Heart right ventricle (tissue), 16 donors: ENCODE measurements around the gene CIROP. TPM values are rescaled to one million over a fixed set of nuclear protein-coding genes. Genes with fewer than 3 reads are reported as not detected.

Experiments
- ATAC-seq, 8 donors: fragments of 200-7000 bp; cut with Tn5 transposase; one replicate each; pipeline ENCODE4 v1.9.1; 2020; ENCODE audit warnings: mild to moderate bottlenecking in 8 of 8, moderate library complexity in 8 of 8, moderate number of reproducible peaks in 1 of 8
- DNase-seq, 2 donors: peaks; one replicate each; pipeline ENCODE4 v3.0.0-alpha.2; 2020
- H3K27ac ChIP-seq, 10 donors: fragments of 200-600 bp; sonication (generic) in 2 of 10; one replicate each; pipeline versions ENCODE4 v1.5.0 to v1.8.0; 2020 to 2022; ENCODE audit warnings: mild to moderate bottlenecking in 3 of 10
- H3K27me3 ChIP-seq, 7 donors: fragments of 200-600 bp; one replicate each; pipeline ENCODE4 v1.8.0; 2021 to 2022; ENCODE audit warnings: mild to moderate bottlenecking in 2 of 7
- H3K36me3 ChIP-seq, 9 donors: fragments of 200-600 bp; sonication (generic) in 1 of 9; one replicate each; pipeline versions ENCODE4 v1.5.0 to v1.8.0; 2020 to 2022; ENCODE audit warnings: mild to moderate bottlenecking in 2 of 9
- H3K4me1 ChIP-seq, 9 donors: fragments of 200-600 bp; sonication (generic) in 1 of 9; one replicate each; pipeline versions ENCODE4 v1.5.0 to v1.8.0; 2020 to 2022; ENCODE audit warnings: mild to moderate bottlenecking in 4 of 9
- H3K4me3 ChIP-seq, 10 donors: fragments of 200-600 bp; sonication (generic) in 2 of 10; one replicate each; pipeline versions ENCODE4 v1.5.0 to v1.8.0; 2020 to 2022; ENCODE audit warnings: mild to moderate bottlenecking in 7 of 10, moderate library complexity in 2 of 10
- H3K9me3 ChIP-seq, 11 donors: fragments of 200-600 bp in 10 of 11; sonication (generic) in 2 of 11; one replicate each; pipeline versions ENCODE4 v1.5.0 to v1.8.0; 2013 to 2022; ENCODE audit warnings: mild to moderate bottlenecking in 2 of 11, control low read depth in 1 of 11, moderate library complexity in 1 of 11
- CTCF ChIP-seq, 9 donors: fragments of 200-600 bp; sonication (generic) in 2 of 9; IDR thresholded peaks; one replicate each; pipeline versions ENCODE4 v1.5.0 to v1.8.0; 2021 to 2022; ENCODE audit warnings: antibody characterized with exemption in 9 of 9, mild to moderate bottlenecking in 5 of 9, moderate library complexity in 1 of 9
- WGBS, 2 donors: extraction: QIAGEN DNeasy Blood & Tissue Kit; methylation state at CpG; one replicate each; pipeline ENCODE4 v1.1.7; 2013; ENCODE audit warnings: inconsistent platforms in 1 of 2; 5-methylcytosine and 5-hydroxymethylcytosine counted together
- intact Hi-C, 10 donors: fragments of 100-400 bp; cut with DNase I; formaldehyde crosslinking; loops; one replicate each; pipeline versions ENCODE4 v1.11.1 to v1.14.2; 2022
- polyA plus RNA-seq, 2 donors: library from polyadenylated mRNA; stranded (reverse); fragments of 200-250 nt; gene quantifications; one replicate each; pipeline ENCODE4 v1.2.3, GENCODE V29; 2013
- total RNA-seq, 10 donors: library from RNA; stranded (reverse); fragmentation: NEBNext Ultra II Directional in 3 of 10; extraction: Animal tissue kit (Norgen Biotek cat#: 25700) in 3 of 10; gene quantifications; one replicate each; pipeline versions ENCODE4 v1.2.1 to v1.2.4, GENCODE V29; 2021 to 2023
- donor health status: Arrhythmogenic right ventricular cardiomyopathy.
- donor health status: ischemic (EF 13 %, LVEDD 7.1; RV severe dilation, severe dysfunction).
- donor health status: healthy with polysubstance abuse.
- donor health status: DM: no; HTN: yes; CAD: no.
- donor health status: DM: no; HTN: no; CAD: no.
- donor health status: ischemic (EF 25% LVEDD 6.9; RV normal size, moderate dysfunction).
- donor health status: ischemic (EF 25% LVEDD 5.7; RV mildly dilated, moderate dysfunction).
- donor health status: healthy.
- donor health status: DM: yes; HTN: yes; CAD: no.
- donor health status: Ischemic cardiomyopathy.
- donor health status: ischemic (EF 35%, LVEDD 5.7; RV mildly dilated, moderate dysfunction).
- donor health status: nonischemic (EF 11% LVEDD 7.7; RV severe dilation, severe dysfunction).
- donor health status: DM: yes; HTN: yes; CAD: no.
- donor health status: PGD.
- donor health status: ischemic (EF 29% LVEDD 5.4; RV normal size, mild dysfunction).
- donor health status: nonischemic (EF 23%, LVEDD 6.1; RV moderate dilation, normal function).

Gene CIROP
- total and polyA plus RNA-seq, 12 donors: not detected

GRCh38 chr14:23062002-23062401 lies 42.8 kb downstream of the CIROP start:
- H3K4me3 ChIP-seq: no peak overlapping the region
- intact Hi-C loops: loop anchor here in 1 of 10 donors (10.0 kb wide), 1 partner anchor 477 kb away; the partner anchor contains the start of gene DAD1

DNA sequence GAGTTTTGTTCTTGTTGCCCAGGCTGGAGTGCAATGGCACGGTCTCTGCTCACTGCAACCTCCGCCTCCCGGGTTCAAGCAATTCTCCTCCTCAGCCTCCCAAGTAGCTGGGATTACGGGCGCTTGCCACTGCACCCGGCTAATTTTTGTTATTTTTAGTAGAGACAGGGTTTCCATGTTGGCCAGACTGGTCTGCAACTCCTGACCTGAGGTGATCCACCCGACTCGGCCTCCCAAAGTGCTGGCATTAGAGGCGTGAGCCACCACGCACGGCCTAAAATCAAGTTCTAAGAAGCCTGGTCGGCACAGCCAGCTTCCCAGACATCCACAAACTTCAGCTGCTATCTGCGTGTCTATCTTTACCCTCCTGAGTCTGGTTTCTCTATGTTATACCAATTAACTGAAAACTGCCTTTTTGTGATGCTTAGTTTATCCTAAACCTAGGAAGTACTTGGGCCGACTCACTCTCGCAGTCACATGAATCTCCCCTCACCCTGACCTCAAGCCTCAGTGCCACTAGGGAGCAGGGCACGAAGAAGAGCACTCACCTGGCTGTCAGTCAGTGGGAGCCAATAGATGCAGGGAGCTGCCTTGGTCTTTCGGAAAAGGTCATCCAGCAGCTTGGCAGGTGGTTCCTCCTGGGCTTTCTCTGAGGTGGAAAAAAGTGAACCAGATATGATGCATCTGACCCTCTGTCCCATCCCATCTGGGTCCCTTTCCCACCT lies 44.1 kb downstream of the CIROP start:
- Histone ChIP-seq H3K4me3 (no peak overlapping the region), H3K27me3 (no peaks in the 10 kb centered on the region), H3K9me3 (no peaks in the 10 kb centered on the region), H3K4me1 (peaks cover 5 to 39% (median 23%) of the 10 kb centered on the region in 9 donors), H3K27ac (no peak overlapping the region), H3K36me3 (peaks cover 0 to 77% (median 57%) of the 10 kb centered on the region in 9 donors)
- intact Hi-C loops: loop anchor here in 1 of 10 donors (10.0 kb wide), 1 partner anchor 476 kb away; the partner anchor contains the start of gene DAD1
- WGBS, 2 donors: 91 to 94% methylated on average over 17 of the region's 17 CpGs
- DNase-seq (no peak), ATAC-seq (no peak)
- TF ChIP-seq CTCF (IDR thresholded peaks at IDR 0.05): no peak

More at GRCh38 chr14:23062002-23062401, 42.8 kb downstream of the CIROP start:
- peak overlapping the region in 4 of 10 donors; percentile 4 to 37 (median 23) for H3K27ac ChIP-seq
- H3K4me1 ChIP-seq: peaks cover 5 to 26% (median 13%) of the 10 kb centered on the region in 9 donors
- no peaks in the 10 kb centered on the region for H3K27me3 ChIP-seq
- TF ChIP-seq CTCF (IDR thresholded peaks at IDR 0.05): no peak
- H3K36me3 ChIP-seq: peaks cover 0 to 90% (median 66%) of the 10 kb centered on the region in 9 donors
- ATAC-seq: peak in 6 of 8 donors; percentile 26 to 66 (median 47)
- DNase-seq: peak in 1 of 2 donors; percentile 63
- 7 to 8% methylated on average over 4 of the region's 4 CpGs for WGBS, 2 donors
- H3K9me3 ChIP-seq: no peaks in the 10 kb centered on the region

DNA sequence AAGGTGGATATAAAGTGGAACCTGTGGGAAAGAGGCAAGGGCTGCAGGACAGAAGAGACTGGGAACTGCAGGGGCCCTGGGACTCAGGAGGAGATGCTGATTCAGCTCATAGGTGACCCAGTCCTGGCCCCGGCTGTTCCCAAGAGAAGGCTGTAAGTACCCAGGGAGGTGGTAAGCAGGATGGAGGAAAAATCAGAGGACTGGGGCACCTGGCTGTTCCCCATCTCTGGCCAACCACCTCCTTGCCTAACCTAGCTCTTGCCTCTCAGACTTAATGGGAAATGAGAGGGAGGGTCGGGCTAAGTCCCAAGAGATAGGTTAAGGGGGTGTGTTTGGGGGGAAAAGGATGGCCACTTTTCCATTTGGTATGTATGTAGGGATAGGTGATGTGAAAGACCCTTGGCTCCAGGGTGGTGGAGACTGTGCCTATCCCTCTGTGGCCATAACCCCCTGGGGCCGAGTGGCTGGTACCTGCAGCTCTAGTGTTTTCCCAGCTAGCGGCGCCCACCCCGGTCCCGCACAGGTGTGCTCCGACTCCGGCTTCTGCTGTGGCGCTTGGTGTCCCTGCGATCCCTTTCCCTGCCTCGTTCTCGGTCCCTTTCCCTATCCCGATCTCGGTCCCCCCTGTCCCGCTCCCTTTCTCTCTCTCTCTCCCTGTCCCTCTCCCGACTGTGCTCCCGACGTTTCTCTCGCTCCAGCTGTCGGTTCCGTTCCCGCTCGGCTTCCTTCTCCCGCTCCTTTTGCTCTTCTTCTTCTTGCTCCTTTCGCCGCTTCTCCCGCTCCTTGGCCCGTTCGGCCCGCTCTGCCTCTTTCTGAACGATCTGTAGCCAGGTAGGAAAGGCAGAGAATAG lies 45.9 kb downstream of the CIROP start:
- intact Hi-C loops: loop anchor here in 9 of 10 donors (1.0 to 10.0 kb wide), 8 partner anchors 64 to 504 kb away; no protein-coding TSS in a partner anchor
- WGBS, 2 donors: 88 to 90% methylated on average over 32 of the region's 32 CpGs
- Histone ChIP-seq H3K27ac (no peak overlapping the region), H3K27me3 (no peaks in the 10 kb centered on the region), H3K4me1 (peaks cover 5 to 43% (median 25%) of the 10 kb centered on the region in 9 donors), H3K9me3 (no peaks in the 10 kb centered on the region), H3K4me3 (no peak overlapping the region), H3K36me3 (peaks cover 0 to 59% (median 51%) of the 10 kb centered on the region in 9 donors)
- DNase-seq (no peak), ATAC-seq (no peak)
- no peak for TF ChIP-seq CTCF (IDR thresholded peaks at IDR 0.05)
